Hematopoietic multipotent progenitor cell treated with erythropoietin and hydrocortisone succinate and interleukin-3 and kit ligand, for 6 days (in vitro differentiated cells): ENCODE results near the gene JAML.
A peak's percentile ranks its signal among the peaks of the same experiment; 100 is the strongest.
"Not testable (repeated sequence)": the region's sequence is repeated elsewhere in the genome, so short reads cannot be mapped to it uniquely, and the experiment has no call there.

Source experiments
- DNase-seq: peaks from one replicate; pipeline ENCODE4 v3.0.0-alpha.2; 2015

JAML gene

DNA sequence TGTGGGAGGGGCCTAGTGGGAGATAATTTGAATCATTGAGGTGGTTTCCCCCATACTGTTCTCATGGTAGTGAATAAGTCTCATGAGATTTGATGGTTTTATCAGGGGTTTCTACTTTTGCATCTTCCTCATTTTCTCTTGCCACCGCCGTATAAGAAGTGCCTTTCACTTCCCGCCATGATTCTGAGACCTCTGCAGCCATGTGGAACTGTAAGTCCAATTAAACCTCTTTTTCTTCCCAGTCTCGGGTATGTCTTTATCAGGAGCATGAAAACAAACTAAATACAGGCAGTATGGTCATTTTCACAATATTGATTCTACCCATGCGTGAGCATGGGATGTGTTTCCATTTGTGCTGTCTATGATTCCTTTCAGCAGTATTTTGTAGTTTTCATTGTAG lies 32.0 kb downstream of the JAML start:
- DNase-seq = not testable (repeated sequence)

DNA sequence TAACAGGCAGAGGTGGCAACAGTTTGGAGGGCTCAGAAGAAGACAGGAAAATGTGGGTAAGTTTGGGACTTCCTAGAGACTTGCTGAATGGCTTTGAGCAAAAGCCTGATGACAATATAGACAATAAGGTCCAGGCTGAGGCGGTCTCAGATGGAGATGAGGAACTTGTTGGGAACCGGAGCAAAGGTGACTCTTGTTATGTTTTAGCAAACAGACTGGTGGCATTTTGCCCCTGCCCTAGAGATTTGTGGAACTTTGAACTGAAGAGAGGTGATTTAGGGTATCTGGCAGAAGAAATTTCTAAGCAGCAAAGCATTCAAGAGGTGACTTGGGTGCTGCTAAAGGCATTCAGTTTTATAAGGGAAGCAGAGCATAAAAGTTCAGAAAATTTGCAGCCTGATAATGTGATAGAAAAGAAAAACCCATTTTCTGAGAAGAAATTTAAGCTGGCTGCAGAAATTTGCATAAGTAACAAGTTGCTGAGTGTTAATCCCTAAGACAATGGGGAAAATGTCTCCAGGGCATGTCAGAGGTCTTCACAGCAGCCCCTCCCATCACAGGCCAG lies 33.8 kb downstream of the JAML start:
- not testable (repeated sequence) for DNase-seq

DNA sequence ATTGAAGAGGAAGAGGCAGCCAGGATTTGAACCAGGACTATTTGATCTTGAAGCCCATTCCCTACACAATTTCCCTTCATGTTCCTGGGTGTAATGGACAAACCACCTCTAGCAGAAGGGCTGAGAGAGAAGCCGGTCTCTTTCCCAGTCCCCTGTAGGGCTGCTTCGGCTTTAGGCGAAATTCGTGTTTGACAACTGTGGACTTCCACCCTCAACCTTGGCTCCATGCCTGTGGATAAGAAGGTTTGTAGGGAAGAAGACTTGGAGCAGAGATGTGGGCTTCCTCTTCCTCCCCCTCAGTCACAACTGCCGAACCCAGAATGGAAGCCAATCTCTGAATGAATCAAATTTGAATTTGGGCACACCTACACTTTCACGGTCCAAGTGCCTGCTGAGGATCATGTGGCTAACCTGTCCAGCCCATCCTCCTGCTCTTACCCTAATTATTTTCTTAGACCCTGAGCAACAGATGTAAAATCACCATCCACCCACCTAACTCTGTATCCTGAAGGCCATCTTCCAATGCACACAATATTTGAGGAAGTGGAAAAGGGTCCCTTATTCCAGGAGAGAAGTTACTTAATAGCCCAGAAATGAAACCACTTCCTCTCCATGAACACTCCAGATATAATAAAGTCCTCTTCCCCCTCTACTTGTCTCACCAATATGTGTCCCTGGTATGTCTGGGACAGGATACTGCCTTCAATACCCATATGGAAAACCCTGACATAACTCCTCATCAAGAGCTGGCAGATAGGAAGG lies 38.3 kb downstream of the JAML start:
- DNase-seq = no peak

DNA sequence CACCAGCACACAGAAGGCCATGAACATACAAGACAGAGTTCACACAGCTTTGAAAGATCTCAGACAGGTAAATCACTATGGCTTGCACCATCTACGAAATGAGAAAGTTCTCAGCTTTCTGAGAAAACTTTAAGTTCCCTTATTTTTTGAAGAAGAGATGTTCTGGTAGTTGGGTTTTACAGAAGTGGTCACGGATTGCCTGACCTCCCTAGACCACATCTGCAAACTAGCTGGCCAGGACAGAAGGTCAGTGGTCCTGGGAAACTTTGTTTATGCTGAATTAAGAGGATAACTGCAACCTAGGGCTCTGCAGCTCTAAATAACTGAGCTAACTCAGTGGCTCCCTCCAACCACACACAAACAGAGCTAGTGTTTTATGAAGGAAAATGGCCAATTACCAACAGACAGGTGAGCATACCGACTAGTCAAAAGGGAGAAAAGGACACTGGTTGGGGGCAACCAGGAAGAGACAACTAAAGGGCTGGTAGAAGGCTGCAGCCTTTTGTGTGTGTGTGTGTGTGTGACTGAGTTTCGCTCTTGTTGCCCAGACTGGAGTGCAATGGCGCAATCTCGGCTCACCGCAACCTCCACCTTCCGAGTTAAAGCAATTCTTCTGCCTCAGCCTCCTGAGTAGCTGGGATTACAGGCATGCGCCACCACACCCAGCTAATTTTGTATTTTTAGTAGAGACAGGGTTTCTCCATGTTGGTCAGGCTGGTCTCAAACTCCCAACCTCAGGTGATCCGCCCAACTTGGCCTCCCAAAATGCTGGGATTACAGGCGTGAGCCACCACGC lies 39.8 kb downstream of the JAML start:
- DNase-seq = peak; percentile 32

DNA sequence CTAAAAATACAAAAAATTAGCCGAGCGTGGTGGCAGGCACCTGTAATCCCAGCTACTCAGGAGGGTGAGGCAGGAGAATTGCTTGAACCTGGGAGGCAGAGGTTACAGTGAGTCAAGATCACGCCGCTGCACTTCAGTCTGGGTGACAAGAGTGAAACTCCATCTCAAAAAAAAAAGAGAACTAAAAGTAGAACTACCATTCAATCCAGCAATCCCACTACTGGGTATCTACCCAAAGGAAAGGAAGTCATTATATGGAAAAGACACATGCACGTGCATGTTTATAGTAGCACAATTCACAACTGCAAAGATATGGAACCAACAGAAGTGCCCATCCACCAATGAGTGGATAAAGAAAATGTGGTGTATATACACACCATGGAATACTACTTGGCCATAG lies 41.1 kb downstream of the JAML start:
- DNase-seq = not testable (repeated sequence)

DNA sequence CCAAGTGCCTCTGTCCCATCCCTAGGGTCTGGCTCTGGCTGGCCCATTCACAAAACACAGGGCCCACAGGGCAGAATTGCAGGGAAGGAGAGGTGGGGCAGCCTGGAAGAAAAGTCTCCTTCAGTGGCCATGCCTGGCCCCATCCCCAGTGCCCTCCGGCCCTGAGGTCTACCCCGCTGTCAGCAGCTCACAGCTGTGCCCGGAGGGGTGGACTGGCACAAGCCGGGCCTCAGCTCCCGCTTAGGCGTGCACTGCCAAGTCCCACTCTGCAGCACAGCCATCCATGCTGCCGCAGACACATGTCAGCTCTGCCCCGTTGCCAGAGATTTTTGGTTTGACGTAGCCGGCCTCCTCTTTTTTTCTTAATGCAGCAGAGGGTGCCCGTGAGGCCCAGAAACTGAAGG lies 44.5 kb downstream of the JAML start:
- DNase-seq = peak; percentile 63

DNA sequence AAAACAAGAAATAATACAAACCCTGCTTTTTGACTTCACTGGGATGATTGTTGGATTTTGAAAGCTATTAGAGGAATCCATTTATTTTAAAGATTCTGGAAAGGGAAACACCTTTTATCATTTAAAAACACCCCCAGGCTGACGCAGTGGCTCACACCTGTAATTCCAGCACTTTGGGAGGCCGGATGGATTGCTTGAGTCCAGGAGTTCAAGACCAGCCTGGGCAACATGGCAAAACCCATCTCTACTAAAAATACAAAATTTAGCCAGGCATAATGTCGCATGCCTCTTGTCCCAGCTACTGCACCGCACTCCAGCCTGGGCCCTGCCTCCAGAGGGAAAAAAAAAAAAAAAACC lies 48.1 kb downstream of the JAML start:
- DNase-seq = no peak

DNA sequence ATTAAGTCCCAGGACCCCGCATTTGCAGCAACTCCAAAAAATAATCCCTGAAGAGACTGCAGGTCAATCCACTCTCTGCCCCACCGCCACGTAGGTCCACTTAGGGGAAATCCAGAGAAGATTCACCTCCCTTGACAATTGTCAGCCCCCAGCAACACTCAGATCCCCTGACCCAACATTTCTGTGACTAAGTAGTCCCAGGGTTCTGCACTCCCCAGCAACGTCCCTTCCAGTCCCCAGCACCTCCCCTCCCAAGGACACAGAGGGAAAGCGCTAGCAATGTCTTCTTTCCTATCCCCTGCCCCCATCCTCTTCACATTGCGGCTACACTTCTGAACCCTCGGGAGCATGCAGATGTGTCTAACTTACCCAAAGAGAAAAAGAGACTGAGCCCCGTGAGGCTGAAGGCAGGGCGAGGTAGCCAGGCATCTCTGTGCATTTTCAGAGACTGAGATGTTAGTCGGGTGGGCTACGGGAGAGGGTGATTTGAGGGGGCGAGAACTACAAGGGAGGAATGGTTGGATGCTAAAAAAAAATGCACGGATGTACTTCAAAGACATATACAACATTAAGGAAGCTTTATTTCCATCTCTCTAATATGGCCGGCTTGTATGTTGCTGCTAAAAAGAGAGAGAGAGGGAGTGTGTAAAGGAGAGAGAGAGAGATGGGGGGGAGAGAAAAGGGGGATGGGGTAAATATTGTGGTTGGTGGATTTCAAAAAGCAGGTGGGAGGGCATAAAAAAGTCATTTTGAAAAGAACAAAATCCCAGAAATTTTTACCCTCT lies 48.6 kb downstream of the JAML start, which contains the start of gene SCN2B:
Gene SCN2B, minus strand, starts transcription at position 647 of the 785 bp plus-strand sequence. Its CDS starts 208 bp downstream, at position 439.
- no peak for DNase-seq

DNA sequence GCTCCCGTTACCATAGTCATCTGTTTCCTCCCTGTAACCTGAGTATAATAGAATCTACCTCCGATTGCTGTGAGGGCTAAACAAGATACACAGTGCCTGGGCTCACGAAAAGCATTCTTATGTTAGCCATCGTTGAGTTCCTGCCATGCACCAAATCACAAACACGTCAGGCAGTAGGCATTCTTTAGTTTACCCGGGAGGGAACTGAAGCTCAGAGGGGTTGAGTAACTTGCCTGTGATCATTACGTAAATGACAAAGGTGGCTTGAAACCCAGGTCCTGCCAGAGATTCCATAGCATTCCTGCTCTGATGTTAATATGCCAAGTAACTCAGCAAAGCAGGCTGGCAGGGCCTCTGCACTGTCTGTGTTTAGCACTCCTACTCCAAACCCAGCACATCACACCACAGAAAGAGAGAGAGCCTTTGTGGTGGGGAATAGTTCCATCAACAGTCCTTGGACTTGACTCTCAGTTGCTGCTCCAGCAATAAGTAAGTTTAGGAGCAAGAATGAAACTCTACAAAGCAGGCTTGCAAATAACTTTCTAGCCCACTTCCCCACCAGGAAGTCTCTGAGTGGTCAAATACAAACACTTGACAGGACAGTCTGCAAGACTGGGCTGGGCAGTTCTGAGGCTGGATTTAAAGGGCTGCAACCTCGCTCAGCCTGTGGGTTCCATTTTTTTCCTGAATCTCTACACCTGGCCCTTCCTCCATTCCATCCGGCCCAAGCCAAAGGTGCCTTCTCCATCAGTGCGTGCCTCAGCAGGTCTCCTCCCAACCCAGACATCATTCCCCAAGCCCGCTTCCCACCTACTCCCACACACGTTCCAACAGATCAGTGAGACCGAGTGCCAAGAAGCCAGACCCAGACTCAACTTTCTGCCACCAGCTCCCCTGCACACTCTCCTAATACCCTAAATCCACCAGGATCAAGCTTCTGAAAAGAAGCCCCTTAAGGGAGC lies 49.5 kb downstream of the JAML start:
- no peak for DNase-seq

DNA sequence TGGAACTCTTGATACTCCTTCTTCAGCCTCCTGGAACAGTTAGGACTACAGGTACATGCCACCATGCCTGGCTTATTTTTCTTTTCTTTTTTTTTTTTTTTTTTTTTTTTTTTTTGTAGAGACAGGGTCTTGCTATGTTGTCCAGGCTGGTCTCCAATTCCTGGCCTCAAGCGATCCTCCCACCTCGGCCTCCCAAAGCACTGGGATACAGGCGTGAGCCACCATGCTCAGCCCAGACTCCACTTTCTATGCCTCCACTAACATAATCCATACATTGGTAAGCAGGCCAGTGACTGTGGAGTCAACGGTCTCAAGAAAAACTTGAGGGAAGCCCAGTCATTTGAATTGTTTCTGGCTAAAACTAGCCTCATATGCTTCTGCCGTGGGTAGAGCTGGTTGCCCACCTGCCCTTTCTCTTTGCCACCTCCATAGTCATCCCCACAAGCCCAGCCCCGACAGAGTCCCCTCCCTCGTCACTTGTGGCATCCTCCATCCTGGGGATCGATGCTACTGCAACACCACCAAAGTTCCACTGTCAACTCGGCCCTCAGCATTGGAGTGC lies 50.7 kb downstream of the JAML start:
- DNase-seq = no peak

DNA sequence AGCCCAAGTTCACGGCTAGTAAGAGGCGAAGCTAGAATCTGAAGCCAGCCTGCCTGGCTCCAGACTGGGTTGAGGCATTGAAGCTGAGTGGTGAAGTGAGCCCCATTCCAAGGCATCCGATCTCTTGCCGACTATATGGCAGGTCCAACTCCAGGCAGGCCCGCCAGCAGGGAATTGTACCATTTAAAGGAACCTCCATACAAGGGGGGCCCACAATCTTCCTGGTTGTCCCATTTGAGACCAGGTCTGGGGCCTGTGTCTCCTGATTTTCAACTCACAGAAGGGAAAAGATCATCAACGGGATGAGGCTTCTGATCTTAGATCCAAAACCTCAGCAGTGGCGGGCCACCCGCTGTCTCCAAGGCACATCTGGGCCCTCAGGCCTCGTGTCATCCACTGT lies 52.5 kb downstream of the JAML start:
- DNase-seq = no peak

DNA sequence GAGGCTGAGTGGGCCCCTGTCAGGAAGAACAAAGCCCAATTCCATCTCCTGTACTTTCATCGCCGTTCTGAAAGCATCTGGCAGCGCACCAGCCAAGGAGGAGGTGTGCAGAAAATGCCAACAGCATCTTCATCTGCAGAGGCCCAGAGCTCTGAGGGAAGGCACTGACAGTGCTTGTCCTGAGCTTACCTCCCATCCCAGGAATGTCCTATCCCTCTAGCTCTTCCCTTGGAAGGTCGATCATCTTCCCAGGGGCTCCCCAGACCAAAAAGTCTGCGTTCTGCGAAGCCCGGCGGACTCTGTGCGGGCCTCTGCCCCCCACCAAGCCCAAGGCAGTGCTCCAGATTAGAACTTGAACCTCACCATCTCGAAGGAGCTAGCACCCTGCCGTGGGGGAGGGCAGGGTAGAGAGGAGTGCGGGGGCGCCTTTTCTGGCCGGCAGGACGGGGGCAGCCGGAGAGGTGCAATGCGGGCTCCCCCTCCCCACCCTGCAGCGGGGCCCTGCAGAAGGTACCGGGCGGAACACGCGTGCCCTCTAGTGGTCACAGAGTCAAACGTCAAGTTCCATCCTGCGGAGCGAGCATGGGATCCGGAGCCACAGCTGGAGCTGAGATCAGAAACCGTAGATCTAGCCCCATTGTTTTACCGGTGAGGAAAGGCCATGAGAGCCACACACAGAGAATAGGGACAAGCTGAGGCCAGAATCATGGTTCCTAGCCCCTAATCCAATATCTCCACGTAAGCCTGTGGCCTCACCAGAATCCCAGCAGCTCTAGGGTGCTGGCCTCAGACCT lies 53.3 kb downstream of the JAML start:
- DNase-seq = peak; percentile 82

DNA sequence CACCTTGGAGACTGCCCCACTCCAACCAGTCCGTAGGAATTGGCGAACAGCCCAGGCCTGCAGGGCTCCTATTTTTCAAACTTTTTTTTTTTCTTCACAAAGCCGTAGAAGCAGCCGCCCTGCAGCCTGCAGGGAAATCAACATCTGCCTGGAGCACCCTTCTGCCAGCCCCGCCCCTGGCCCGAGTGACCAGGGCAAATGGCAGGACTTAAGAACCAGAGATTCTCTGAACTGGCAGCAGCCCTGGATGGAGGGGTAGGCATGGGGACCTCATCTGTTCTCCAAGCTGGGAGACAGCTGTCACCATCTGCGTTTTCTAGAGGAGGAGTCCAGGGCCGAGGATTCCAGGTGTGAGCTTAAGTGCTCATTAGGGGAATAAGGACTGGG lies 53.9 kb downstream of the JAML start:
- no peak for DNase-seq

DNA sequence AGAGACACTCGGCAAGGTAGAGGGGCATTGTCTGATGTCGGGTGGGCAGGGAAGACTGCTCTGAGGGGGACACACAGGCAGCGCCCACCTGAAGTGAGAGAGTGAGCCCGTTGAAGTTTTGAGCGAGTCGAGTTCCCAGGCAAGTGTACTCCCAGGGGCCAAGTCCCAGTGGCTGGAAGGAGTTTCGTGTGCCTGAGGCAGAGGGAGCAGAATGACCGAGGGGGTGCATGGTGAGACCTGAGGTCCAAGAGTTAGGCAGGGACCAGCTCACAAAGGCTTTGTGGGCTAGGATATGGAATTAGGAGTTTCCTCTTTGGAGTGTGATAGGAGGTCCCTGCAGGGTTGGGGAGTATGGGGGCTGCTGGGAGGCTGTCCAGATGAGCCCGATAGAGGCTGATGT lies 54.6 kb downstream of the JAML start:
- DNase-seq = no peak

DNA sequence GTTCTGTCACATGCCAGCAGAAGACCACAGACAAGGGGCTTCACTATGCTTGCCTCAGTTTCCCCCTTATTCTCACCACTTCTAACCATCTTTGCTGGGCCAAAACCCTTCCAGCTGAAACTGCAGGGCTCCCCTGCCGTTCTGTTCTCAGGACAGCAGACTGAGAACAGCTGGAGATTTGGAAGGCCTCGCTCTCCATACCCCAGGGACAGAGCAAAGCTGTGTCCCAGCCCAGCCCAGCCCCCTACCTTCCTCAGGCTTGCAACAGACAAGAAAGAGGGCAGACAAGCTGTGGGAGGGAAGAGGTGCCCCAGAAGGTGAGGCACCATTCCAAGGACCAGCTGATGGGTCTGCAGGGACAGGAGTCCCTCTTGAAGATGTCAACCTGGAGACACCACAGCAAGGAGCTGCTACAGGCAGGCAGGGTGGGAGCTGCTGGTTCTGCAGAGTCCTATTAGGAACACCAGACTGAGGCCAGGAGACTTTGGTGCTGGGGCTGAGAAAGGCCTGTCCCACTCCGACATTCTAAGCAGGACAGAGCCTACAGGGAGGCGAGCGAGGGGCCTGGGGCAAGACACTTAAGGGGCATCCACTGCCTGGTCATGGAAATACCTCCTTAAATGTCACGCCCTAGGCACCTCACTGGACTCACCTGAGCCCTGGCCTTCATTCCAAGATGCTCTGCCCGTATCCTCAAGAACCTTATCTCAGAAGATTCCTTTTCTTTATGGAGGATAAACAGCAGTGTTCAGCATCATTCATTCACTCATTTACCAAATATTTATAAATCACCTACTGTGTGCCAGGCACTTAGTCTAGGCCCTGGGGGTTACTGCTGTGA lies 55.3 kb downstream of the JAML start:
- no peak for DNase-seq

DNA sequence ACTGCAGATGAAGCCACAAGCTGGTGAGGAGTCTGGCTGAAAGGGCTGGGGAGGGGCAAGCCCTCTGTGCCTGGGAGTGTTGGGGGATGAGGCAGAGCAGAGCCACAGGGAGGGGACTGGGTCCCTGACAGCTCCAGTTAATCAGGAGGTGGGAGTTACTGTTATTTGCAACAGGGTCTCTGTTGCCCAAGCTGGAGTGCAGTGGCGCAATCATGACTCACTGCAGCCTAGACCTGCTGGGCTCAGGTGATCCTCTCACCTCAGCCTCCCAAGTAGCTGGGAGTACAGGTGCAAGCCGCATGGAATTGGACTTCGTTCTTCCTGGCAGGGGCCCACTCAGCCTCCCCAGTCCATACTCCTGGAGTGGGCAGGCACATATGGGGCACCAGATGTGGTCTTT lies 56.1 kb downstream of the JAML start:
- no peak for DNase-seq

DNA sequence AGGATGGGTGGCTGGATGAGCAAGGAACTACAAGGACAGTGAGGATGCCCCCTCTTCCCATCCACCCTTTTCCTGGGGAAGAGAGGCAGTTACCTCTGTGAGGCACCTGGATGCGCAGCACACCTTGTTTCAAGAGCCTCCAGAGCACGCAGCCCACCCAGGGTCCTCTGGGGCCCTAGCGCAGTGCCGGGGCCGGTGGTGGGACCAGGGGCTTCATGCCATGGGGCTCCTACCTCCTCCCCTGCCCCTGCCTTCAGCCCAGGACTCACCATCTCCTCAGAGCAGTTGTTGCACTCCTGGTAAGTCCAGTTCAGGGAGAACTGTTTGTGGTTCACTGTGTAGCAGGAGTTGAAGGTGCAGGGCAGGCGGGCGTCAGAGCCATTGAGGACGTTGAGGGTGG lies 56.5 kb downstream of the JAML start:
- no peak for DNase-seq

DNA sequence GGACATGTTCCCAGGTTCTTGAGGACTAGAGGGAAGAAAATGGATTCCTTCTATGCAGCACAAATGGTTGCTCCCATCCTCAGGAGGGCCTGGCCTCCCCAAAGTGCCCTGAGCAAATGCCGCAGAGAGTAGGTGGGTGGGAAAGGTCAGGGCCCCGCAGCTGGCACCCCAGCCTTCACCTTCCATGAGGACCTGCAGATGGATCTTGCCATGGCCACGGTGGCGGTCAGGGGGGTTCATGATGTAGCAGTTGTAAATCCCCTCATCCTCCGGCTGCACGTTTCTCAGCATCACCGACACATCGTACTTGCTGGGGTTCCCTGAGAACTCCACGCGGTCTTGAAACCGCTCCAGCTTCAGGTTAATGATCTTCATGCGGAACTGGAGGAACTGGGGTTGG lies 56.9 kb downstream of the JAML start:
- DNase-seq = no peak

DNA sequence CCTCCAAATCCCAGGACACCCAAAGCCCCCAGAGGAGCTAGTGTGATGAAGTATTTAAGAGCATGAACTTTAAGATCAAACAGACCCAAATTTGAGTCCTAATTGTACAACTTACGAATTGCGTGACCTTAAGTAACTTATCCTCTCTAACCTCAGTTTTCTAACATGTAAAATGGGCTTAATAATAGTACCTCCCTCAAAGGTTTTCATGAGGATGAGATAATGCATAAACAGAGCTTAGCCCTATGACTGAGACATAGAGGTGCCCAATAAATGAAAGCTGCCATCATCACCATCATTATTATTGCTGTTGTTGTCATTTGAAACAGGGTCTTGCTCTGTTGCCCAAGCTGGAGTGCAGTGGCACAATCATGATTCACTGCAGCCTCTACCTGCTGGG lies 57.6 kb downstream of the JAML start:
- no peak for DNase-seq

DNA sequence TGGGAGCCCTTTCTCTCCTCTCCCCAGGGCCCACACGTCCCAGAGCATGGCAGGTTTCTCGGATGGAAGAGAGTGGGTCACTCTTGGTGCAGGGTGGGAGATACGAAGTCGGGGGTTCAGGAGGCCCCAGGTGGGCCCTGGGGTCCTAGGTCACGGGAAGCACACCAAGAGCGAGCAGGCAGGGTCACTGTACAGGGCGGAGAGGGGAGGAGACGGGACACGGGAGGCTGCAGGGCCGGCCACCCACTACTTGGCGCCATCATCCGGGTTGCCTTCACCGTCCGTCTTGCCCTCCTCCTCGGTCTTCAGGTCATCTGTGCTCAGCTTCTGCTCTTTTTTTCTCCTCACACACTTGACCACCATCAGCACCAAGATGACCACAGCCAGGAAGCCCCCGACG lies 58.2 kb downstream of the JAML start:
- no peak for DNase-seq
